MCF 10A (cell line): ENCODE data around the gene PTCHD4. TPM values are rescaled to one million over a fixed set of nuclear protein-coding genes. Genes with fewer than 3 reads are reported as not detected.

Experiments
- BruUV-seq: library from RNA; stranded (reverse); fragments of 400-500 nt; replicated peaks from 2 replicates; lab custom pipeline; 2021; lab: Mats Ljungman, UMichigan
- CTCF ChIA-PET: fragments of 300-600 bp; sonication (Branson Sonifier 250); formaldehyde crosslinking; extraction: SDS; loops from one replicate; lab custom pipeline; 2021; ENCODE audit warnings: antibody characterized with exemption, inconsistent platforms; lab: Yijun Ruan, JAX
- POLR2A ChIA-PET: fragments of 300-600, 350-650 bp; sonication (Branson Sonifier 250); formaldehyde crosslinking; extraction: SDS; loops from one replicate; lab custom pipeline; 2020; ENCODE audit warnings: antibody characterized with exemption, inconsistent platforms; lab: Yijun Ruan, JAX
- DNase-seq: peaks from one replicate; pipeline ENCODE4 v3.0.0-alpha.2; 2018; ENCODE audit not compliant: unreplicated experiment
- H3K27ac Mint-ChIP-seq: one replicate; pipeline ENCODE4 v1.8.0; 2022; ENCODE audit warnings: mild to moderate bottlenecking, low read depth, mixed read lengths; ENCODE audit not compliant: unreplicated experiment
- H3K27me3 Mint-ChIP-seq: one replicate; pipeline ENCODE4 v1.8.0; 2022; ENCODE audit warnings: mixed read lengths; ENCODE audit not compliant: insufficient read depth, unreplicated experiment
- H3K36me3 Mint-ChIP-seq: one replicate; pipeline ENCODE4 v1.8.0; 2022; ENCODE audit warnings: mild to moderate bottlenecking, moderate library complexity, mixed read lengths; ENCODE audit not compliant: insufficient read depth, unreplicated experiment
- H3K4me1 Mint-ChIP-seq: one replicate; pipeline ENCODE4 v1.8.0; 2022; ENCODE audit warnings: mixed read lengths; ENCODE audit not compliant: insufficient read depth, unreplicated experiment
- H3K4me3 Mint-ChIP-seq: one replicate; pipeline ENCODE4 v1.8.0; 2022; ENCODE audit warnings: mild to moderate bottlenecking, moderate library complexity, mixed read lengths; ENCODE audit not compliant: unreplicated experiment
- H3K9me3 Mint-ChIP-seq: one replicate; pipeline ENCODE4 v1.8.0; 2022; ENCODE audit warnings: mixed read lengths; ENCODE audit not compliant: unreplicated experiment
- CTCF ChIP-seq: fragments of 200-600 bp; IDR thresholded peaks from one replicate; pipeline ENCODE4 v1.8.0; 2022; ENCODE audit warnings: antibody characterized with exemption, mild to moderate bottlenecking; ENCODE audit not compliant: unreplicated experiment
- intact Hi-C: fragments of 100-400 bp; cut with micrococcal nuclease; formaldehyde crosslinking; loops from 2 replicates; pipeline ENCODE4 v1.14.1; 2022
- total RNA-seq: library from RNA; stranded (reverse); gene quantifications from 2 replicates; pipeline ENCODE4 v1.2.3, GENCODE V29; 2022

PTCHD4 gene
- total RNA-seq, 1 experiment from 2014 or later: 8.4 TPM

- no peak for DNase-seq
- Mint-ChIP-seq H3K36me3 (peaks cover 16% of the 10 kb centered on the region), H3K27me3 (no peaks in the 10 kb centered on the region), H3K27ac (no peak overlapping the region), H3K9me3 (no peaks in the 10 kb centered on the region), H3K4me3 (peak overlapping the region; percentile 53), H3K4me1 (peaks cover 6% of the 10 kb centered on the region)
- ChIA-PET CTCF (interaction anchor here (0.6 to 1.0 kb wide), 2 partner anchors 11 to 27 kb away, joined by 3 to 4 read pairs; no protein-coding TSS in a partner anchor), POLR2A (interaction anchor here (0.6 to 1.0 kb wide), 3 partner anchors 14 to 1485 kb away, joined by 3 to 4 read pairs (median 4); no protein-coding TSS in a partner anchor)
- intact Hi-C loops: loop anchor here (5.0 kb wide), 1 partner anchor 281 kb away; no protein-coding TSS in a partner anchor
- no peak for TF ChIP-seq CTCF
- no TSS peak for BruUV-seq
These were observed 42.4 kb downstream of the PTCHD4 start for GRCh38 chr6:48068278-48069251.

- no peak for DNase-seq
- H3K4me3 Mint-ChIP-seq: no peak overlapping the region
- no peak for TF ChIP-seq CTCF
- no peaks in the 10 kb centered on the region for H3K27me3 Mint-ChIP-seq
- no peaks in the 10 kb centered on the region for H3K9me3 Mint-ChIP-seq
- peaks cover 6% of the 10 kb centered on the region for H3K4me1 Mint-ChIP-seq
- no peak overlapping the region for H3K27ac Mint-ChIP-seq
- intact Hi-C loops: loop anchor here (5.0 kb wide), 1 partner anchor 281 kb away; no protein-coding TSS in a partner anchor
- POLR2A ChIA-PET: no interaction called here
- CTCF ChIA-PET: interaction anchor here (0.6 to 1.0 kb wide), 2 partner anchors 10 to 28 kb away, joined by 3 to 4 read pairs; no protein-coding TSS in a partner anchor
- no TSS peak for BruUV-seq
- peaks cover 13% of the 10 kb centered on the region for H3K36me3 Mint-ChIP-seq
These were observed 43.1 kb downstream of the PTCHD4 start for GRCh38 chr6:48067886-48068277.

- ChIA-PET POLR2A (interaction anchor here (0.7 to 0.8 kb wide), 2 partner anchors 23 to 113 kb away, joined by 3 to 5 read pairs; no protein-coding TSS in a partner anchor), CTCF (interaction anchor here (0.7 to 1.0 kb wide), 2 partner anchors 10 to 697 kb away, joined by 3 read pairs; no protein-coding TSS in a partner anchor)
- BruUV-seq: no TSS peak
- intact Hi-C loops: loop anchor here (5.0 kb wide), 1 partner anchor 280 kb away; no protein-coding TSS in a partner anchor
- no peak for TF ChIP-seq CTCF
- no peak for DNase-seq
- Mint-ChIP-seq H3K4me3 (no peak overlapping the region), H3K9me3 (no peaks in the 10 kb centered on the region), H3K27ac (no peak overlapping the region), H3K27me3 (no peaks in the 10 kb centered on the region), H3K4me1 (peaks cover 6% of the 10 kb centered on the region), H3K36me3 (peaks cover 13% of the 10 kb centered on the region)
These were observed 43.8 kb downstream of the PTCHD4 start for GRCh38 chr6:48067148-48067712.
